K562 (cell line): ENCODE results near the gene SLC1A5. TPM values are rescaled to one million over a fixed set of nuclear protein-coding genes. Genes with fewer than 3 reads are reported as not detected.

Experiments
- ESRRA ChIP-seq: fragments of 450-650 bp; IDR thresholded peaks from 2 replicates; pipeline ENCODE4 v1.6.1; 2014; ENCODE audit warnings: low read depth, mild to moderate bottlenecking, moderate library complexity, borderline replicate concordance
- GABPA ChIP-seq: fragments of 200-800 bp; sonication (Bioruptor generic); conservative IDR thresholded peaks from 2 replicates; pipeline ENCODE4 v1.6.1; 2016; ENCODE audit warnings: low read depth, missing genetic modification characterization, missing compliant biosample characterization
- HDAC8 ChIP-seq: fragments of 450-650 bp; IDR thresholded peaks from 2 replicates; pipeline ENCODE4 v1.6.1; 2016; ENCODE audit warnings: mild to moderate bottlenecking, missing genetic modification characterization, moderate library complexity, missing compliant biosample characterization
- ILF3 ChIP-seq: fragments of 450-650 bp; IDR thresholded peaks from 2 replicates; pipeline ENCODE4 v1.6.1; 2018; ENCODE audit warnings: antibody characterized with exemption, mild to moderate bottlenecking, moderate library complexity, borderline replicate concordance
- JUND ChIP-seq, 2 experiments: IDR thresholded peaks; 2 replicates in 1 of 2; 3 replicates in 1 of 2; pipeline ENCODE4 v1.6.1; 2011; ENCODE audit warnings: borderline replicate concordance in 2 of 2, low read depth in 2 of 2, low read length in 2 of 2, improper control_type of control experiment in 1 of 2, missing biosample characterization in 1 of 2, missing genetic modification characterization in 1 of 2, missing genetic modification reagents in 1 of 2
- LCOR ChIP-seq: sonication (generic); formaldehyde crosslinking; IDR thresholded peaks from 2 replicates; pipeline ENCODE4 v1.8.0; 2022; ENCODE audit warnings: mild to moderate bottlenecking, missing genetic modification reagents
- MTA3 ChIP-seq: fragments of 450-650 bp; formaldehyde crosslinking; IDR thresholded peaks from 2 replicates; pipeline ENCODE4 v1.6.1; 2017; ENCODE audit warnings: mild to moderate bottlenecking, borderline replicate concordance
- NFIX ChIP-seq: fragments of 250-450 bp; sonication (Bioruptor Pico); IDR thresholded peaks from 2 replicates; pipeline ENCODE4 v1.4.0; 2020; ENCODE audit warnings: low read depth, mild to moderate bottlenecking, moderate library complexity
- NONO ChIP-seq, 2 experiments: fragments of 200-400 bp in 1 of 2; fragments of 450-650 bp in 1 of 2; formaldehyde crosslinking in 1 of 2; IDR thresholded peaks; 2 replicates each; pipeline ENCODE4 v1.6.1; 2017; ENCODE audit warnings: low read depth in 2 of 2, mild to moderate bottlenecking in 2 of 2, moderate library complexity in 2 of 2, low read length in 1 of 2
- RAD21 ChIP-seq, 2 experiments: fragments of 250-450 bp in 1 of 2; fragments of 450-650 bp in 1 of 2; sonication (Bioruptor Pico) in 1 of 2; formaldehyde crosslinking in 1 of 2; IDR thresholded peaks in 1 of 2; conservative IDR thresholded peaks in 1 of 2; 2 replicates each; pipeline versions ENCODE4 v1.4.0 to v1.8.0; 2020 to 2022; ENCODE audit warnings: mild to moderate bottlenecking in 2 of 2, moderate library complexity in 1 of 2
- RBM22 ChIP-seq: fragments of 200-400 bp; formaldehyde crosslinking; IDR thresholded peaks from 2 replicates; pipeline ENCODE4 v1.6.1; 2018; ENCODE audit warnings: low read length, low read depth; ENCODE audit not compliant: poor library complexity, severe bottlenecking
- SAP30 ChIP-seq: fragments of 200-600 bp; sonication (generic); IDR thresholded peaks from 2 replicates; pipeline ENCODE4 v1.6.1; 2012; ENCODE audit warnings: borderline replicate concordance, low read depth, mild to moderate bottlenecking, moderate library complexity, low read length, control low read depth, inconsistent platforms; ENCODE audit not compliant: insufficient read depth, poor library complexity, severe bottlenecking
- SMARCA5 ChIP-seq: fragments of 450-650 bp; IDR thresholded peaks from 2 replicates; pipeline ENCODE4 v1.6.1; 2016
- SMC3 ChIP-seq: conservative IDR thresholded peaks from 2 replicates; pipeline ENCODE4 v1.6.1; 2011; ENCODE audit warnings: low read depth, low read length, improper control_type of control experiment; ENCODE audit not compliant: insufficient read depth
- ZBTB34 ChIP-seq: fragments of 250-450 bp; sonication (Bioruptor Pico); IDR thresholded peaks from 2 replicates; pipeline ENCODE4 v1.8.0; 2021; ENCODE audit warnings: mild to moderate bottlenecking, moderate library complexity
- ZFX ChIP-seq: sonication (generic); formaldehyde crosslinking; IDR thresholded peaks from 2 replicates; pipeline ENCODE4 v1.8.0; 2022; ENCODE audit warnings: mild to moderate bottlenecking, missing genetic modification reagents, moderate library complexity
- ZNF184 ChIP-seq: sonication (generic); formaldehyde crosslinking; IDR thresholded peaks from 2 replicates; pipeline ENCODE4 v1.5.0; 2020; ENCODE audit warnings: missing genetic modification reagents
- ZNF263 ChIP-seq: sonication (generic); formaldehyde crosslinking; IDR thresholded peaks from 2 replicates; pipeline ENCODE4 v1.8.0; 2022; ENCODE audit warnings: mild to moderate bottlenecking, missing genetic modification reagents, borderline replicate concordance
- ZSCAN32 ChIP-seq: fragments of 450-650 bp; formaldehyde crosslinking; IDR thresholded peaks from 2 replicates; pipeline ENCODE4 v1.4.0; 2020; ENCODE audit warnings: mild to moderate bottlenecking, moderate library complexity
- polyA plus RNA-seq, 8 experiments: library from polyadenylated mRNA; depleted of rRNA in 4 of 8; stranded (reverse) in 5 of 8; unstranded in 3 of 8; fragments of >200 nt; fragmentation: Nextera tagmentation in 2 of 8; fragmentation: Illumina TruSeq in 1 of 8; extraction: Ambion mirVana in 2 of 8; extraction: Trizol in 1 of 8; gene quantifications; 2 replicates each; pipeline versions ENCODE4 v1.2.1 to v1.2.3, GENCODE V29; 2011 to 2014; ENCODE audit warnings: inconsistent platforms in 1 of 8, missing spikeins in 1 of 8
- total RNA-seq, 7 experiments: library from RNA; depleted of rRNA in 6 of 7; stranded (reverse); fragments of >200 nt in 6 of 7; fragmentation: Illumina TruSeq in 2 of 7; extraction: Trizol in 2 of 7; gene quantifications; 2 replicates each; pipeline versions ENCODE4 v1.2.1 to v1.2.3, GENCODE V29; 2011 to 2021; ENCODE audit warnings: low replicate concordance in 1 of 7
- TF ChIP-seq, protein P1 (sequence below), 3 experiments: fragments of 200-800 bp in 1 of 3; fragments of 250-450 bp in 1 of 3; fragments of 450-650 bp in 1 of 3; sonication (Bioruptor Pico) in 1 of 3; sonication (Bioruptor generic) in 1 of 3; formaldehyde crosslinking in 1 of 3; IDR thresholded peaks; 2 replicates each; pipeline versions ENCODE4 v1.6.1 to v1.8.0; 2016 to 2022; ENCODE audit warnings: mild to moderate bottlenecking in 2 of 3, missing genetic modification characterization in 2 of 3, missing compliant biosample characterization in 1 of 3, moderate library complexity in 1 of 3
- TF ChIP-seq, protein P2 (sequence below), 2 experiments: fragments of 250-450 bp in 1 of 2; fragments of 450-650 bp in 1 of 2; sonication (Bioruptor Pico) in 1 of 2; IDR thresholded peaks; 2 replicates each; pipeline versions ENCODE4 v1.6.1 to v1.8.0; 2016 to 2021; ENCODE audit warnings: mild to moderate bottlenecking in 2 of 2, moderate library complexity in 2 of 2, missing compliant biosample characterization in 1 of 2, missing genetic modification characterization in 1 of 2

SLC1A5 gene
- total and polyA plus RNA-seq, 9 of the 15 experiments (the other 6 are each of a cell fraction or from before 2014, with no cell fraction given) = 31.2 to 417 (median 134) TPM

DNA sequence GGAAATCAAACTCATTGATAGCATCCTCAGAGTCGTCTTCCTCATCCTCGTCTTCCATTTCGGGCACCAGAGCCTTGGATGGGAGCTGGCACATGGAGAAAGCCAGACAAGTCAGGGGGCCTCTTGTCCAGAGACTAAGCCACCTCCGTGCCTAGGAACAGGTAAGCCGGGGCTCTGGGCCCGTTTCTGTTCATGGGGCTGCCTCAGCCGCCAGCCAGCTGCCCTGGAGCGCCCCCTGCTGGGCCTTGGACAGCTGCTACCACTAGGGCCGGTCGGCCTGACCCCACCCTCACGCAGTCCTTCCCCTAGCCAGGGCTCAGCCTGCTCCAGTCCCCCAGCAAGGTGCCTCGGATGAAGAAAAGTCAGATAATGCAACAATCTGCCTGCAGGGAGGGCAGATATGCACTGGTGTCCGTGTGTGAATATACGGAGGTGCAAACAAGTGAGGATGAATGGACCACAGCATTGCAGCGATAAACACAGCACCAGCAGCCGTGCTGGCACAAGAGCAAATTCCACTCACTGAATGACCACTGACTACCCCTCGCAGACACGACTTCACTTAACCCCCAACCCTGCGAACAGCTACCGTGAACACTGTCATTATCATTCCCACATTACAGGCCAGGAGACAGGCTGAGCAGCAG lies 59.6 kb downstream of the SLC1A5 start (continued):
- TF ChIP-seq ZSCAN32 = no peak
- TF ChIP-seq NONO (IDR thresholded peaks at IDR 0.05; ENCODE audit: low read depth in 2 of 2, low read length in 1 of 2) = no peak
- TF ChIP-seq RBM22 = peak; percentile 46
- TF ChIP-seq ESRRA = no peak
- TF ChIP-seq RAD21 (CRISPR knock-in tag; conservative IDR thresholded peaks at IDR 0.05 in 1 of 2, IDR thresholded peaks at IDR 0.05 in 1 of 2) = peak; percentile 63 to 78
- no peak for TF ChIP-seq LCOR (CRISPR knock-in tag)
- TF ChIP-seq SMC3 = peak; percentile 73
- TF ChIP-seq, protein P1, sequence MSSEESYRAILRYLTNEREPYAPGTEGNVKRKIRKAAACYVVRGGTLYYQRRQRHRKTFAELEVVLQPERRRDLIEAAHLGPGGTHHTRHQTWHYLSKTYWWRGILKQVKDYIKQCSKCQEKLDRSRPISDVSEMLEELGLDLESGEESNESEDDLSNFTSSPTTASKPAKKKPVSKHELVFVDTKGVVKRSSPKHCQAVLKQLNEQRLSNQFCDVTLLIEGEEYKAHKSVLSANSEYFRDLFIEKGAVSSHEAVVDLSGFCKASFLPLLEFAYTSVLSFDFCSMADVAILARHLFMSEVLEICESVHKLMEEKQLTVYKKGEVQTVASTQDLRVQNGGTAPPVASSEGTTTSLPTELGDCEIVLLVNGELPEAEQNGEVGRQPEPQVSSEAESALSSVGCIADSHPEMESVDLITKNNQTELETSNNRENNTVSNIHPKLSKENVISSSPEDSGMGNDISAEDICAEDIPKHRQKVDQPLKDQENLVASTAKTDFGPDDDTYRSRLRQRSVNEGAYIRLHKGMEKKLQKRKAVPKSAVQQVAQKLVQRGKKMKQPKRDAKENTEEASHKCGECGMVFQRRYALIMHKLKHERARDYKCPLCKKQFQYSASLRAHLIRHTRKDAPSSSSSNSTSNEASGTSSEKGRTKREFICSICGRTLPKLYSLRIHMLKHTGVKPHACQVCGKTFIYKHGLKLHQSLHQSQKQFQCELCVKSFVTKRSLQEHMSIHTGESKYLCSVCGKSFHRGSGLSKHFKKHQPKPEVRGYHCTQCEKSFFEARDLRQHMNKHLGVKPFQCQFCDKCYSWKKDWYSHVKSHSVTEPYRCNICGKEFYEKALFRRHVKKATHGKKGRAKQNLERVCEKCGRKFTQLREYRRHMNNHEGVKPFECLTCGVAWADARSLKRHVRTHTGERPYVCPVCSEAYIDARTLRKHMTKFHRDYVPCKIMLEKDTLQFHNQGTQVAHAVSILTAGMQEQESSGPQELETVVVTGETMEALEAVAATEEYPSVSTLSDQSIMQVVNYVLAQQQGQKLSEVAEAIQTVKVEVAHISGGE (CRISPR knock-in tag; IDR thresholded peaks at IDR 0.05) = no peak
- TF ChIP-seq NFIX = no peak
- TF ChIP-seq, protein P2, sequence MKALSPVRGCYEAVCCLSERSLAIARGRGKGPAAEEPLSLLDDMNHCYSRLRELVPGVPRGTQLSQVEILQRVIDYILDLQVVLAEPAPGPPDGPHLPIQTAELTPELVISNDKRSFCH (CRISPR knock-in tag; IDR thresholded peaks at IDR 0.05) = no peak
- TF ChIP-seq, protein P2 (tag; IDR thresholded peaks at IDR 0.05) = no peak
- TF ChIP-seq MTA3 = no peak
- no peak for TF ChIP-seq ZFX (CRISPR knock-in tag)
- no peak for TF ChIP-seq ZBTB34 (CRISPR knock-in tag)
- TF ChIP-seq ILF3 = no peak
- no peak for TF ChIP-seq GABPA (tag)
- peak; percentile 38; the same call in 1 of the 2 replicates for TF ChIP-seq JUND (IDR thresholded peaks at IDR 0.05; ENCODE audit: borderline replicate concordance, low read depth, low read length)
- TF ChIP-seq JUND (tag; IDR thresholded peaks at IDR 0.05; ENCODE audit: borderline replicate concordance, low read depth, low read length) = no peak
- TF ChIP-seq ZNF263 = peak; percentile 42; the same call in 1 of the 2 replicates
- TF ChIP-seq SAP30 = no peak
- no peak for TF ChIP-seq HDAC8 (tag)
- no peak for TF ChIP-seq SMARCA5
- TF ChIP-seq ZNF184 (CRISPR knock-in tag) = no peak
